ENCODE data around the gene S1PR3.

The S1PR3 gene

DNA sequence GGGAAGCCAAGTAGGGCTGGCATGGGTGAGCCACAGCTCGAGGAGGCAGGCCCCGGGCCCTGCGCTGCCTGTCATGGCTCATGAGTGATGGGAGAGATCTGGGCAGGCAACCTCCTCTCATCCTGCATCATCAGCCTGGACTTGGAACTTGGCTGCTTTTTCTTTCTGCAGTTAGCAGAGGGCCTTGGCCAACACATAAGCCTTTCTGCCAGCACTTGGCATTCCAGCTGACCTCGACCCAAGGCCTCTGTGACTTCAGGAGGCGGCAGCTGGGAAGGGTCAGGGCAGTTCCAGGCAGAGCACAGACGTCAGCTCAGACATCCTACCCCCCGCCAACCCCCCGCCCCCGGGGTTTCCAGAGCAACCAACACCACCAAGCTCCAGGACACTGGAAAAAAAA, 7.6 kb downstream of the S1PR3 start:
- DNase-seq (ENCODE audit: low read depth) = no peak
- no peak overlapping the region for H3K4me3 ChIP-seq (ENCODE audit: control insufficient read depth, low read depth, low read length)
- TF ChIP-seq, protein P1, sequence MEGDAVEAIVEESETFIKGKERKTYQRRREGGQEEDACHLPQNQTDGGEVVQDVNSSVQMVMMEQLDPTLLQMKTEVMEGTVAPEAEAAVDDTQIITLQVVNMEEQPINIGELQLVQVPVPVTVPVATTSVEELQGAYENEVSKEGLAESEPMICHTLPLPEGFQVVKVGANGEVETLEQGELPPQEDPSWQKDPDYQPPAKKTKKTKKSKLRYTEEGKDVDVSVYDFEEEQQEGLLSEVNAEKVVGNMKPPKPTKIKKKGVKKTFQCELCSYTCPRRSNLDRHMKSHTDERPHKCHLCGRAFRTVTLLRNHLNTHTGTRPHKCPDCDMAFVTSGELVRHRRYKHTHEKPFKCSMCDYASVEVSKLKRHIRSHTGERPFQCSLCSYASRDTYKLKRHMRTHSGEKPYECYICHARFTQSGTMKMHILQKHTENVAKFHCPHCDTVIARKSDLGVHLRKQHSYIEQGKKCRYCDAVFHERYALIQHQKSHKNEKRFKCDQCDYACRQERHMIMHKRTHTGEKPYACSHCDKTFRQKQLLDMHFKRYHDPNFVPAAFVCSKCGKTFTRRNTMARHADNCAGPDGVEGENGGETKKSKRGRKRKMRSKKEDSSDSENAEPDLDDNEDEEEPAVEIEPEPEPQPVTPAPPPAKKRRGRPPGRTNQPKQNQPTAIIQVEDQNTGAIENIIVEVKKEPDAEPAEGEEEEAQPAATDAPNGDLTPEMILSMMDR (IDR thresholded peaks at IDR 0.05; ENCODE audit: control insufficient read depth, insufficient read depth, low read depth, low read length, missing control alignments) = no peak

DNA sequence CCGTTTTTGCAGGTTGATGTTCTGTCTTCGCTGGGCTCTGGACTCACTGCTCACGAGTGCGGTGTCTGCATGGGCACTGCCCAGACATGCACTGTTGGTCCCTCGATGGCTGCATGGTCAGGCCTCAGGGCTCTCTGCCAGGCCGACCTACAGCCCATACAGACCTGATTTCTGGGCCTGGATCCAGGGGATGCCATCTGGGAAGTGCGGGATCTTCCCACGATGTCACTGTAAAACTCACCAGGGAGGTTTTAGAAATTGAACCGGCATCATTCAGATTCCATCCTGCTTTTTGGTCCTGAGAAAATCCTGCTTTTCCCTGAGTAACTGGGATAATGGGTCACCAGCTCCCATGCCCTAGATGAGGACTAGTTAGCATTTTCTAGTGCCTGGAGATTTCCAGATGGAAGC, 9.1 kb downstream of the S1PR3 start:
- no peak for DNase-seq (ENCODE audit: low read depth)
- TF ChIP-seq, protein P1 (IDR thresholded peaks at IDR 0.05; ENCODE audit: control insufficient read depth, insufficient read depth, low read depth, low read length, missing control alignments) = no peak
- H3K4me3 ChIP-seq (ENCODE audit: control insufficient read depth, low read depth, low read length) = no peak overlapping the region

DNA sequence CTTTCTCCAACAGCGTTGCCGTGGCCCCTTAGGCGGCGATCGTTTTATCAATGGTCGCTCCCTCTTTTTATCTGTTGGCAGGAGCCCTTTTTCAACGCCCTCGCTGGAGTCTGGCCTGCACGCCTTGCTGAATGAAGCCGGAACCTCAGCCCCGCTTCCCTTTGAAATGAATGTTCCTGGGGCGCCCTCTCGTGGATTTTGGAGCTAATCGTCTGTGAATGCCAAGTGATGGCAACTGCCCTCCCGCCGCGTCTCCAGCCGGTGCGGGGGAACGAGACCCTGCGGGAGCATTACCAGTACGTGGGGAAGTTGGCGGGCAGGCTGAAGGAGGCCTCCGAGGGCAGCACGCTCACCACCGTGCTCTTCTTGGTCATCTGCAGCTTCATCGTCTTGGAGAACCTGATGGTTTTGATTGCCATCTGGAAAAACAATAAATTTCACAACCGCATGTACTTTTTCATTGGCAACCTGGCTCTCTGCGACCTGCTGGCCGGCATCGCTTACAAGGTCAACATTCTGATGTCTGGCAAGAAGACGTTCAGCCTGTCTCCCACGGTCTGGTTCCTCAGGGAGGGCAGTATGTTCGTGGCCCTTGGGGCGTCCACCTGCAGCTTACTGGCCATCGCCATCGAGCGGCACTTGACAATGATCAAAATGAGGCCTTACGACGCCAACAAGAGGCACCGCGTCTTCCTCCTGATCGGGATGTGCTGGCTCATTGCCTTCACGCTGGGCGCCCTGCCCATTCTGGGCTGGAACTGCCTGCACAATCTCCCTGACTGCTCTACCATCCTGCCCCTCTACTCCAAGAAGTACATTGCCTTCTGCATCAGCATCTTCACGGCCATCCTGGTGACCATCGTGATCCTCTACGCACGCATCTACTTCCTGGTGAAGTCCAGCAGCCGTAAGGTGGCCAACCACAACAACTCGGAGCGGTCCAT, 10.0 kb downstream of the S1PR3 start:
- H3K4me3 ChIP-seq (ENCODE audit: control insufficient read depth, low read depth, low read length) = peak overlapping the region; percentile 22; the same call in 1 of the 2 replicates
- TF ChIP-seq, protein P1 (IDR thresholded peaks at IDR 0.05; ENCODE audit: control insufficient read depth, insufficient read depth, low read depth, low read length, missing control alignments) = peak; percentile 85
- DNase-seq (ENCODE audit: low read depth) = peak; percentile 25

DNA sequence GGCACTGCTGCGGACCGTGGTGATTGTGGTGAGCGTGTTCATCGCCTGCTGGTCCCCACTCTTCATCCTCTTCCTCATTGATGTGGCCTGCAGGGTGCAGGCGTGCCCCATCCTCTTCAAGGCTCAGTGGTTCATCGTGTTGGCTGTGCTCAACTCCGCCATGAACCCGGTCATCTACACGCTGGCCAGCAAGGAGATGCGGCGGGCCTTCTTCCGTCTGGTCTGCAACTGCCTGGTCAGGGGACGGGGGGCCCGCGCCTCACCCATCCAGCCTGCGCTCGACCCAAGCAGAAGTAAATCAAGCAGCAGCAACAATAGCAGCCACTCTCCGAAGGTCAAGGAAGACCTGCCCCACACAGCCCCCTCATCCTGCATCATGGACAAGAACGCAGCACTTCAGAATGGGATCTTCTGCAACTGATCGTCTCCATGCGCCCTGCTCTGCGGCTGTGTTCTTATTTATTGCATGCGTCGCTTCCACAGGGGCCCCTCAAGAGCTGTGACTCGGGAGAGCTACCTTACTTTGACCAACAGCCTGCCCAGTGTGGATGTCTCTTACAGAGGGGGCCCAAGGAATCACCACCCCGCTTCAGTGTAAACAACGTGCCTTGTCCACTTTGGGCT, 10.8 kb downstream of the S1PR3 start:
- no peak for DNase-seq (ENCODE audit: low read depth)
- H3K4me3 ChIP-seq (ENCODE audit: control insufficient read depth, low read depth, low read length) = no peak overlapping the region
- TF ChIP-seq, protein P1 (IDR thresholded peaks at IDR 0.05; ENCODE audit: control insufficient read depth, insufficient read depth, low read depth, low read length, missing control alignments) = no peak

DNA sequence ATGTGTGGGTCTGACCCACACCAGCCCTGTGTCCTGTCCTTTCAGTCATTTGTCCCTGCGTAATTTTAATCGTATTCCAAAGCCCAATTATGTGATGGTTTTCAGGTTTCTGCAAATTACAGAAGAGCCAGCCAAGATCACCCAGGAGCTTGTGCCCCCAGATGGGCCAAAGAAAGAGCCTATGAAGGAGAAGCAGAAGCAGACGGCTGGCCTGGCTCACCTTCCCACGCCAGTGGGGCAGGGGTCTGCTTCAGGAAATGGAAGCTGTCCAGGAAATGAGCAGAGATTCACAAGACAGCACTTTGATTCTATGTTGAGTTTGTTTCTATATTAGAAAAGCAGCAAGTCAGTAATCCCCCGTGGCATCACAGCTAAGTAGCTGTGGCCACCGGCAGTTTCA, 11.7 kb downstream of the S1PR3 start:
- TF ChIP-seq, protein P1 (IDR thresholded peaks at IDR 0.05; ENCODE audit: control insufficient read depth, insufficient read depth, low read depth, low read length, missing control alignments) = no peak
- no peak for DNase-seq (ENCODE audit: low read depth)
- H3K4me3 ChIP-seq (ENCODE audit: control insufficient read depth, low read depth, low read length) = no peak overlapping the region

DNA sequence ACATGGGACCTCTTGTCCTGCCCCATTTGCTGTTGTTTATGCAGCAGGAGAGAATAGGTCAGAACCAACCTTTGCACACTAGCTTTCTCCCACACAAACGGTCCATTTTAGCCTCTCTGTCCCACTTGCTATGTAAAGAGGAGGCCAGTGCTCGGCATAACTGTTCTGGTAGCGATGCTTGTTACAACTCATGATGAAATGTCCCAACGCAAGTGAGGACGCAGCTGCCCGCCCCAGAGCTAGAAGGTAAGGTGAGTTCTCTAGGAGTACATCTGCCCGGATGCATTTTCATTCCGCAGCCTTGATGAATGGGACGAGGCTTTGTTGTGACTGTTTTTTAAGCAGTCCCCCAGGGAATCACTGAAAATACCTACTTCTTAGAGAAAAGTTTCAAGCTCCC, 14.1 kb downstream of the S1PR3 start:
- H3K4me3 ChIP-seq (ENCODE audit: control insufficient read depth, low read depth, low read length) = no peak overlapping the region
- DNase-seq (ENCODE audit: low read depth) = no peak
- TF ChIP-seq, protein P1 (IDR thresholded peaks at IDR 0.05; ENCODE audit: control insufficient read depth, insufficient read depth, low read depth, low read length, missing control alignments) = no peak
